ENCODE results near the gene DHRS4.

Gene DHRS4

DNA sequence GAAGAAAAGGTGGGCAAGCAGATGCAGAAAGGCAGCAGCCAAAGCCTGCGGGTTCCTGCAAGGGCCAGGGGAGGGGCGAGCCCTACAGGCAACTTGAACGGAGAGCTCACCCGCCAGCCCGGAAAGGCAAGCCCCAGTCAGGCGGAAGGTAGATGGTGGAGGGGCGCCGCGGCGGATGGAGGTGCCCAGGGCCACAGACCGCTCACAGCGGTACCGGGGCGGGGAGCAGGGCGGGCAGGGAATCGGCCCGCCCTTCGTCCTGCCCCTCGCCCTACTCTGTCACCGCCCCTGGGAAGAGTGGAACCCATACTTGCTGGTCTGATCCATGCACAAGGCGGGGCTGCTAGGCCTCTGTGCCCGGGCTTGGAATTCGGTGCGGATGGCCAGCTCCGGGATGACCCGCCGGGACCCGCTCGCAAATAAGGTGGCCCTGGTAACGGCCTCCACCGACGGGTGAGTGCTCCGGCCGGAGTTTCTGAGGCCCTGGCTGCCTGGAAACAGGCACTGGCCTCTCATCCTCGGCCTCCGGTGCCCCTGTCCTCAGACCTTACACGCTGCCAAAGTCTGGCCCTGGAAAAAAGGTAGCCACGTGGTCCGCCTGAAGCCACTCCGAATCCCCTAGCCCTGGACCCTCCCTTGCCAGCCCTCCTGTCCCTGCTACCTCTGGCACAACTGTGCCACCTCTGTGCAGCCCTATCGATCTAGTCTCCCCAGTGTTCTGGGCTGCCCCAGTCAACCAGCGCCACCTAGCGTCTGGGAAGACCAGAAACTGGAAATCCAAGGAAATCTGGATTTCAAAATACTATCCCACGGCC is at the start of gene DHRS4:
TSS of gene DHRS4 (plus strand) at position 307 of the 815 bp plus-strand sequence. CDS start at position 326, 19 bp downstream.
- DNase-seq (ENCODE audit: low read depth, low spot score), result peak; percentile 82

DNA sequence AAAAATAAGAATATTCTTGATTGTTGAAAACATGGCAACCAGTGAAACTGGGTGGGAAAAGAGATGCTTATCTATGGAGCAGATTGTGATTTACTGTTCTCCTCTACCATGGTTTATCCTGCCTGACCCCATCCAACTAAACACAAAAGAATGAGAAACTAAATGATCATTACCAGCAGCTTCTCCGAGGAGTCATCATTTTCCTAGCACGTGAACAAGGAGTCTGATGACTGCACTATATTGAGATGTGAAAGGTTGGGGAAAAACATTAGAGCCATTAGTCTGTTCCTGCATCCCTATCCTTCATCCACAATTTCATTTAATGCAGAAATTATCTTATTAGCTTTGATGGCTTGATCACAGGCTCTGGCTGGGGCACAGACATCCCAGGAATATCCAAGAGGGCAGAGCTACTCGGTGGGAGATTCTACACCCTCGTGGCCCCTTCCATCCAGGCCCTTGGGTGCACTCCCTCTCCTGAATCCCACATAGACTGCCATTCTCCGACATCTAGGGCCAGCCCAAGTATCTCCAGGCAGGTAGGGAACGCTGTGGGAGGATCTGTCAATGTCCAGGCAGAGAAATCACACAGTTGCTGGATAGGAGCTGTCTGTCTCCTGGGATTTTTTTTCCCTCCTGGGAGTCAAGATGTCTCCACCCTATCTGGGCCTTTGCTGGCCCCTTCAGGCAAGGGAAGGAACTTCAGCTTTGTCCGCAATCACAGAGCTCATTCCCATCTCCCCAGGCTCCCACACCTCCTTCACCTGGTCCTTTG is 43.3 kb upstream of the DHRS4 start:
- DNase-seq (ENCODE audit: low read depth, low spot score), result peak; percentile 90

DNA sequence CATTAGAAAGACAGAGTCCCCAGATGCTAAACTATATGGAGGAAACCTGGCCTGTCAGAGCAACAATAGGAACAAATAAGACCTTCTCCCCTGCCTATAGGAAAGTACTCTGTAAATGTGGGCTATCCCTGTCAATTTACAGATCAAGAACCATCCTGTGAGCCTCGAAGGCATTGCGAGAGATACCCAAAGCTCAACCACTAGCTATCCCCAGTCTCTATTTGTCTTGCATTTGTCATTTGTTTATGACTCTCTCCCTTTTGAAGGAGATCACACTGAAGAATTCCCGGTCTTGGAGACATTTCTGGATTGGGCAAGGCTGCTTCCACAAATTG is 42.7 kb upstream of the DHRS4 start:
- DNase-seq (ENCODE audit: low read depth, low spot score), result no peak

DNA sequence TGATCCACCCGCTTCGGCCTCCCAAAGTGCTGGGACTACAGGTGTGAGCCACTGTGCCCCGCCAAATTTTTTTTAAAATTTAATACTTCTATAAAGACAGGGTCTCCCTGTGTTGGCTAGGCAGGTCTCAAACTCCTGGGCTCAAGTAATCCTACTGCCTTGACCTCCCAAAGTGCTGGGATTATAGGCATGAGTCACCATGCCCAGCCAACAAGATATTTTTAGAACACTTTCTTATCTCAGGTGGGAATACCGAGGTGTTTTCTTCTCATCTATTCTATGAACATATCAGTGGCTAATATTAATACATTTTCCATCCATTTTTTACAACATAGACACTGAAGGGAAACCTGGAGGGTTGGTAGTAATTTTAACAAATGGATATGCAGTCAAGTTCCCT is 38.0 kb upstream of the DHRS4 start:
- no peak for DNase-seq (ENCODE audit: low read depth, low spot score)

DNA sequence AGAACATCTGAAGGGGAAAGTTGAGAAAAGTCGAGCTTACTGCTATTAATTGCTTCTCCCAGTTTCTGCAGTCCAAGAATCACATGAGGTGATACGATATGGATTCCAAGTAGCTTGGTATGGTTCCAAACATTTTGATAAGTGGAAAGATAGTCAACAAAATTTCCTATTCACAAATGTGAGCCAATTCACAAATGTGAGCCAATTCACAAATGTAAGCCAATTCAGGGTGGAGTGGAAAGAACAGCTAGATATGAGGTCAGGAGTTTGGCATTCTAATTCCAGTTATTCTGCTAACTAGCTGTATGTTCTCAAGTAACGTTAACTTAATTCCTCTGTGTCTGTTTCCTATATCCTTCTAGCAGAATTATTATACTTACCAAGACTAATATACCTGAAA is 37.6 kb upstream of the DHRS4 start:
- DNase-seq (ENCODE audit: low read depth, low spot score), result no peak

DNA sequence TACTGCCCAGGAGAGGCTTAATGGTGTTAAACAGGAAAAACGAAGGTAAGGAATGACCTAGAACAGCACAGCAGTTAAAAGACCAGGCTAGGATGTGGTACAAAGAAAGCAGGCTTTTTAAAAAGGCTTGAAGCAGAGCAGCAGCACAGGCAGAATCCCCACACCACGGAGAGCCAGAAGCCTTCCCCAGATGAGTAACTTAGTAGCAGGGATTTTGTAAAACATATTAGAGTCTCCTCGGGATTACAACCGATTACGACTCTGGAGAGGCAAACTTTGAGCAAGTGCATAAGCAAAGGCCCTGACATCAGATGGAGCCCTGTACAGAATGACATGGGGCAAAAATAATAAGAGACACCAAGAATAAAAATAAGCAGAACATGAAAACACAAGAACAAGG is 37.1 kb upstream of the DHRS4 start:
- no peak for DNase-seq (ENCODE audit: low read depth, low spot score)

DNA sequence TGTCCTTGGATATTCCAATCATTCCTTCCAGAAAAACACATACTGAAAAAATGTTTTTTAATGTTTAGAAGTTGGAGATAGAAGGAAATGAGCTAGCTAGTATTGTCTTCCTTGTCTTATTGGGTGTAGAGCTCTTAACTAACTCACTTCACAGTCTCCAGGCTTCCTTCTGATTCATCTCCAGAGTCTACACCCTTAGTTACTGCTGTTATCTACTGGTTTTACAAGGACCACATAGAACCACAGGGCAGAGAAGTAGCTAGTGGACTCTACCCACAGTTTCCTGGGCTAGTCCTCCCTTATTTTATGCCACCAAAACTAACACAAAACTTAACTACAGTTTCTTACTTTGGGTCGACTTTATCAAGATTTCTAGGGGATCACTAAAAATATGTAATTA is 31.0 kb upstream of the DHRS4 start:
- no peak for DNase-seq (ENCODE audit: low read depth, low spot score)

DNA sequence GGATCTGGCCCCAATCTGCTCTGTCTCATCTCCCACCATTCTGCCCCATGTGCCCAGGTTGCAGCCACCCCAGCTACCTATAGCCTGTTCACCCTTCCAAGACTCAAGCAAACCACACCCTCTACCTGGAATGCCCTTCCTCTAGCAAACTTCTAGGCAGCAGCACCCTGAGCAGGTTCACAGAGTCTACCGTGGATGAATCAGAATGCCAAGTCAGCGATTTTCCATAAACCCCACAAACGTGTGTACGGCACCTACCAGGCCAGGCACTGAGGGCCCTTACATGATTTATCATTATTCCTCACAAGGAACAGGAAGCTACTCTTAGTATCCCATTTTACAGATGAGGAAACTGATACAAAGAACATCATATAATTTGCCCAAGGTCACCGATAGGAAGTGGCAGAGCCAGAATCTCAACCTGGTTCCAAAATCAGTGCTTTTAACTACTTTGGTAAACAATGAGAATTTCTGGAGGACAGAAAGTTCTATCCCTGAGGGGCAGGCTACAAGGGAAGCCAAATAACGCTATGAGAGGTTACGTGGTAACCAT is 28.0 kb upstream of the DHRS4 start:
- no peak for DNase-seq (ENCODE audit: low read depth, low spot score)

DNA sequence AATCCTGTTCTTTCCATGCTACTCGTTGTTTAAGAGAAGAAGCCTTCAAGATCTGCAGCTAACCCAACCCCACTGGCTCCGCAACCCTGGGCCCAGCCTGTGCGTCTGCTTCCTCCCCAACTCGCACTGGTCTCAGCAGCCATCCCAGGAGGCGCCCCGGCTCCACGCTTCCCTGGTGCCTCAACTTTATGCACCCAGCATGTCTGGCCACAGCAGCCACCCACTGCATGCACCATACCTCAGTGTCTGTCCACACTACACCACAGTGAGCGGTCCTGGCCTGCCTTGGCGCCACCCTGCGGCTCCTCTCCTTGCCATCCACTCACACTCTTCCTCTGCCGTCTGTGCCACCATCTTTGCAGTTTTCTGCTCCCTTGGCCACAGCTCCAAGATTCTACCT is 27.0 kb upstream of the DHRS4 start:
- DNase-seq (ENCODE audit: low read depth, low spot score), result no peak

DNA sequence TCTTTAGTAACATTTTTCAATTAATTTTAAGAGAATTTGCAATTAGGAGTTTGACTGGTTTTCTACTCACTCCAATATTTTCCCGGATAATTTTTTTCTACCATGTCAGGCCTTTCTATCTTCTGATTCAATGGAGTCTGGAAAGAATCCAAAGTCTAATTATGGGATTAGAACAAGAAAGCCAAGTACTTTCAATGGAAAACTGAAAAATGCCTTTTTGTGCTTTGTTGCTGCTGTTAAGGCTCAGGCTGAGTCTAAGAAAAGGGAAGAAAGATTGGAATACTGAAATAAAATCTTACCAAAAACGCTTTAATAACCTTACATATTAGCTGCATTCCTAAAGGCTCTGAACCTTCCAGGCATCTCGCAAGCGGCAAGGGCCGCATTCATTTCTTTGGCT is 24.4 kb upstream of the DHRS4 start:
- DNase-seq (ENCODE audit: low read depth, low spot score), result no peak

DNA sequence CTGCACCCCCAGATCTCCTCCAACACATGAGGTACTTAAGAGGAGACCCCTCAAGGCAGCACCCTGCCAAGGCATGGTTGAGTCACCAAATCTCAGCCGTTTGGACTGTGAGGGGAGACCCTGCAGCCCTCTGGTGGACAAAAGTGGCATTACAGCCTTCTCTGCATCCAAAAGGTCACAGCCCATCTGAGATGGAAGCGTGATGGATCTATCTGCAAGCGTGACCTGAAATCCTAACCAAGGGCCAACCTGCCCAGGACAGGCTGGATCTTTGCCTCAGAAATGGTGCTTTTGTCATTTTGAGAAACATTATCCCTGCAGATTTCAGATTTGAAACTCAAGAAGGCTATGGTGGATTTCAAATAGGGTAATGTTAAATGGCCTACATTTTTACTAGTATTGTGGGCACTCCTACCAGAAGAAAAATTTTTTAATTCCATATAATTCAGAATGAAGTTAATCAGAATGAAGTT is 23.7 kb upstream of the DHRS4 start:
- peak; percentile 80 for DNase-seq (ENCODE audit: low read depth, low spot score)

DNA sequence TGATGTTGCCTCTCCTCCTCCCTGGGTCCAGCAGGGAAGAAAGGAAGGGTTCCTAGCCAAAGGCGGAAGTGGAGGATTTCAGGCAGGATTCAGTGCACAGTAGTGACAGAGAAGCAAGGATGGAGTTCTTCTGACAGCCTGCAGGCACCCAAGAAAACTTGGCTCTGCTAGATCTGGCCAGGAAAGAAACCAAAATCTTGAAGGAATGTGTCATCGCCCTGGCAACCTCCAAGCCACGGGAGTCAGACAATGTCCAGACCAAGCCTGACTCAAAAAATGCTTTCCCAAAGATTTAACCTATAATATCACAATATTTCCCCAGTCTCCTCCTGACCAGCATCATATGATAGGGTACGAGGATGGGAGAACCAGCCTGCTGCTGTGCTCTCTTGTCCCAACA is 22.8 kb upstream of the DHRS4 start:
- DNase-seq (ENCODE audit: low read depth, low spot score), result no peak

DNA sequence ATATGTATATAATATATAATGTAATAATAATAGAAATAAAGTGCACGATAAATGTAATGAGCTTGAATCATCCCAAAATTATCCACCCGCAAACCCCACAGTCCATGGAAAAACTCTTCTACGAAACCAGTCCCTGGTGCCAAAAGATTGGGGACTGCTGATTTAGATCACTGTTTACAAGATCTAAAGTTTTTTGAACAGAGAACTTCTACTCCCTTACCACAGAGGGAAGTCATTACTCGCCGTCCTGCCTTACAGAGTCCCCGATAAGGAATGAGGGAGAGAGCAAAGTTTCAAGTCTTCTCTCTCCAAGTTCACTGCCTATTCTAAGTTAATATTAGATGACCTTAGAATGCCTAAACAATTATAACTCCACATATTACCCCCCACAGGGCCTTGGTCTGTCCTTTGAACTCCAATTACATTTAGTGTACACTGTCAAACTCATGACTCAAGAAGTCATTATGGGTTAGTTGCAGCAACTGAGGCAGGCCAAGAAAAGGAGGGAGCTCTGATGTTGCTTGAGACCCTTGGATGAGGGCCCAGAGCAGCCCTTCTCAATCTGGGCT is 21.8 kb upstream of the DHRS4 start:
- no peak for DNase-seq (ENCODE audit: low read depth, low spot score)

DNA sequence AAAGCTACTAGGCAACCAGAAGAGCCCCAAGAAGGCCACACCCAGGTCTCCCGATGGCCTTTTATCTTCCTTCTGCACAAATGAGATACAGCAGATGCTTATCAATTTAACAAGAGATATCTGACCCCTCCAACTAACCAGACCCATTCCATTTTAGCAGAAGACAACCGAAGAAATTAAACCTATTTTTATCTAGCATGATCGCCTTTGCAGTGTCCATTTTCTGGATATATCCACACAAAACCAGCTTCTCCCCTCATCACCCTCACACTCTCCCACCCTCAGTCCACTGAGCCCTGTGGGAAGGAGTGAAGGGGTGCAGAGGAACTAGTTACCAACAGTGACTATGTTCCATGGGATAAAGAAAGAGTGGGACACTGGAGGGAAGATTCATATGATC is 20.9 kb upstream of the DHRS4 start:
- DNase-seq (ENCODE audit: low read depth, low spot score), result no peak

DNA sequence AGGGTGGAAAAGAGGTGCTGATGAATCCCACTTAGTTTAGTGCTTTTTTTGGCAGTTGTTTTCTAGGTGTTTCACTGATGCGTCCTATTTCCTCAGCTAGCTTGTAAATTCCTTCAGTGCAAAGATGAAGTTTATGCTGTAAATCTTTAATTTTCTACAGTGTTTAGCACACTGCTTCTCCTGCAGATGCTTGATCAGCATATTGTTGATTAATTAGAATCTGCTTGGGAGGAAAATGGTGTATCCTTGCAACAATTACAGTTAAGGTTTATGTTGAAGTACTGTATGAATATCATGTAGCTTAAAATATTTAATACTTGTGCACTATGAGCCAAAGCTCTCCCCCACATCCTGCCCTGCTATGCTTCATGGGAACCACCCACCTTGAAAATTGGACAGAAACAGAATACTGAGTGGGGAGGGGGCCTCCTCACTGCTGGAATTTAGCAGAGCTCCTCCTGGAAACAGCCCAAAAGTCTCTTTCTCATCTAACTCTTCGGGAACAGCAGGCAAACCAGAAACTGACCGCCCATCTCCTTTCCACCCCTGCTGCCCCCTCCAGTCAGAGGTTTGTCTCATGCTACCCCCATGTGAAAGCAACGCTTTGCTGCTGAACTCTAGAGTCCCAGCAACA is 20.3 kb upstream of the DHRS4 start:
- DNase-seq (ENCODE audit: low read depth, low spot score), result no peak

DNA sequence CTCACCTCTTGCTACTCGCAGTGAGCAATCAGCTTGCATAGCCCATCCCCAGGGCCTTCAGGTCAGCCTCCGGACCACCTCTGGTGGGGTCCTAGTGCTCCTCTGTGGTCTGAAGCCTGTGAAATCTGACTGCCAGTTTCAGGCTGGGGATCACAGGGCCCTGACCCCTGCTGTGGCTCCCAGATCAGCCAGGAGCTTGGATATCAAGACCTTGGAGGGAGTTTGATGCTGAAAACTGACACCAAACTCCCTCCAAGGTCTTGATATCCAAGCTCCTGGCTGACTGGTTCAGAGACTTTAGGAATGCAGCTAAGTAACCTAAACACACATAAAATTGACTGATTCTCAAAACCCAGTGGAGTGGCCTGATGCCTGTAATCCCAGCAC is 19.8 kb upstream of the DHRS4 start:
- DNase-seq (ENCODE audit: low read depth, low spot score), result no peak

DNA sequence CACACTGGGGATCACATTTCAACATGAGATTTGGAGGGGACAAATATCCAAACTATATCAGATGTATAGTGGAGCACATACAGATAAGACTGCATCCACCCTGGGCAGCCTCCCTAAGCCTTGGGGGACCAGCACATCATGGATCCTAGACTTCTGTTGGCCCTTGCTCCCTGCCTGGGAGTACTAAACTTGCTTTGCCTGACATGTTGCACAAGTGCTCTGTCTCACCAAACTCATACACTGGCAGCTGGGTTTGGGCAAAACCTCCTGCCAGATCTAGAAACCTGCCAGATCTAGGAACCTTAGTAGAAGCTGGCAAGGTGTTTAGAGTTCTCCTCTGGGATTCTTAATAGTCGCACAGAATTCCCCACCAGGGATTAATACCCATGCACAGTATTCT is 18.4 kb upstream of the DHRS4 start:
- DNase-seq (ENCODE audit: low read depth, low spot score), result no peak

DNA sequence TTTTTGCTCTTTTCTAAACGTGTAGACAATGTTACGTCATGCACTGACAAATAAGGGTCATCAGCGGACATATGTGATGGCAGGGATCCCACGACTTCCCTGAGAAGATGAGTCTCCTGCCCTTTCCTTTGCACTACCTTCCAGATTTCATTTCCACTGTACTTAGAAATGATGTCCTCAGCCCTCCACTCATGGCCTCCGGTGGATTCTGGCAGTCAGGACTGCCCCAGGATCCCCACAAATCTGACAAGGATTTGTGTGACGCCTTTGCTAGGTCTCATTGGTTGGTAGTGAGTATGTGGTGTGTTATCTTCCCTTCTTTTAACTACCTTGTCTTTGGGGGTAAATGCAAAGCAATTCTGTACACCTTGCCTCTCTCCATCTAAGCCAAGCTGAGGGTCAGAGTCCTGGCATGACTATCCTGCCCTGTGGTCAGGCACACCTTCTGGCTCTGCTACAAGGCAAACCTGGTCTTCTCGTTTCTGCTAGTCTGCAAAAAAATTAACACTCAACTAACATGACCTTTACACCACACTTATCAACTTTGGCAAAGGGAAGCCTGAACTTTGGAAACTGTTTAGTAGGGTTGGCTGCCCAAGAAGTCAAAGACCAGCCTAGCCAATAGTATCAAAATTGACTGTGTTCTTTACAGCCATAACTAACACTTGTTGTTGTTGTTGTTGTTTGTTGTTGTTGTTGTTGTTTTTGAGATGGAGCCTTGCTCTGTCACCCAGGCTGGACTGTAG is 17.3 kb upstream of the DHRS4 start:
- DNase-seq (ENCODE audit: low read depth, low spot score), result no peak

DNA sequence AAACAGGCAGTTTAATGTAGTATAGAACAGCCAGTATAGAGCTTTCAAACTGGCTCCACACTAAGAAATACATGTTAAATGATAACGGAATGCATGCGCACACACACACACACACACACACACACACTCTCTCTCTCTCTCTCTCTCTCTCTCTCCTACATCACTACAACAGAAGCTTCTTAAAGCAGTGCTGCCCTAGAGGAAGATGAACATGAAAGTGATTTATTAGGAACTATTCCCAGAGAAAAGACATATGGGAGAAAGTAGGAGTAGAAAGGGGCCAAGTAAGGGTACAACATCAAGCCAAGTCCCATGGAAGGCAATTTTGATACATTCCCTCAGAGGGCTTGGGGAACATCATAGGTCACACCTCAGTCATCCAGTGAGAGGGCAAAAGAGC is 16.4 kb upstream of the DHRS4 start:
- no peak for DNase-seq (ENCODE audit: low read depth, low spot score)

DNA sequence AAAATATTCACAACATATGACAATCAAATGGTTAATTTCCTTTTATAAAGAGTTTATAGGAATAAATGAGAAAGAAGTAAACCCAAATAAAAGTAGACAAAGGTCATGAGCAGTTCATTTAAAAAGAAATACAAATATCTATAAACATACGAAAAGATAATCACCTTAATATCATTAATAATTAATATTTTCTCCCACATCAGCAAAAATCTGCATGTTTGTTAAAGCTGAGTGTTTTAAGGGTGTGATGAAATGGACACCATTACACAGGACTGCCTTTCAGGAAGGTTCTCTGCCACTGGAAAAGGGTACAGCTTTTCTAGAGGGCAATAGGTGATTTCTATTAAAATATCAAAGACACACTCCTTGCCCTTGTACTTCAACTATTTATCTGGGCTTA is 14.7 kb upstream of the DHRS4 start:
- no peak for DNase-seq (ENCODE audit: low read depth, low spot score)

DNA sequence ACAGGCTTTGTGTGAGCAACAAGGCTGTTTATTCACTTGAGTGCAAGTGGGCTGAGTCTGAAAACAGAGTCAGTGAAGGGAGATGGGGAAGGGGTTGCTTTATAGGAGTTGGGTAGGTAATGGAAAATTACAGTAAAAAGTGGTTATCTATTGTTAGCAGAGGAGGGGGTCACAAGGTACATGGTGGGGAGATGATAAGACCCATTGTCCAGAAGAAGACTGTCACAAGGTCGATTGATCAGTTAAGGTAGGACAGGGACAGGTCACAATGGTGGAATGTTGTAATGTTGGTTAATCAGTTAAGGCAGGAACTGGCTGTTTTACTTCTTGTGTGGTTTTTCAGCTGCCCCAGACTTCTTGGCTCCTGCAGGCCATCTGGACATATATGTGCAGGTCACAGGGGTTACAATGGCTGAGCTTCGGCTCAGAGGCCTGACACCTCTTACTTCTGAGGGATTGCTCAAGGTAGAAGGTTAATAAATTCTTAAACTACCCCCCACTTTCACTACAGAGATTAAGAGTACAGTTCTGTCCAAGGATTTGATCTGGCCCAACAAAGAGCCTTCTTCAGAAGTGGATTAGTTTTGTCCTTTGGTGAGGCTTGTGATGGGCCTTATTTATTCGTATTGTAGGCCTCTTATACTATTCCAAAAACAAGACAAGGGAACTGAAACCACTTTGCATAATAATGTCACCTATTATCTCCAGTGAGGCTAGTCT is 13.8 kb upstream of the DHRS4 start:
- DNase-seq (ENCODE audit: low read depth, low spot score), result no peak
